Mesendoderm (in vitro differentiated cells): ENCODE measurements around the gene SPATA21. TPM values are rescaled to one million over a fixed set of nuclear protein-coding genes. Genes with fewer than 3 reads are reported as not detected.
"Not testable (repeated sequence)": the region's sequence is repeated elsewhere in the genome, so short reads cannot be mapped to it uniquely, and the experiment has no call there.

Experiments
- DNase-seq: peaks from one replicate; pipeline ENCODE4 v3.0.0; 2013
- H2AK5ac ChIP-seq: 2 replicates; pipeline ENCODE4 v1.6.1; 2013; ENCODE audit warnings: low read length, inconsistent platforms
- H2BK120ac ChIP-seq: 2 replicates; pipeline ENCODE4 v1.6.1; 2013; ENCODE audit warnings: low read depth, mild to moderate bottlenecking, low read length, moderate library complexity, mixed read lengths
- H2BK15ac ChIP-seq: replicated peaks from 2 replicates; pipeline ENCODE4 v1.6.1; 2013; ENCODE audit warnings: low read depth, mild to moderate bottlenecking, moderate library complexity
- H2BK5ac ChIP-seq: 2 replicates; pipeline ENCODE4 v1.6.1; 2013; ENCODE audit warnings: low read length, inconsistent platforms
- H3K18ac ChIP-seq: 2 replicates; pipeline ENCODE4 v1.6.1; 2013; ENCODE audit warnings: mild to moderate bottlenecking, low read length, mixed read lengths
- H3K23ac ChIP-seq: one replicate; pipeline ENCODE4 v1.6.1; 2013; ENCODE audit warnings: low read length
- H3K27ac ChIP-seq: 2 replicates; pipeline ENCODE4 v1.5.1; 2013; ENCODE audit warnings: low read depth, mild to moderate bottlenecking, inconsistent platforms, low read length, moderate library complexity
- H3K27me3 ChIP-seq: 2 replicates; pipeline ENCODE4 v1.6.1; 2013; ENCODE audit warnings: low read length, control low read depth, mild to moderate bottlenecking, inconsistent platforms; ENCODE audit not compliant: insufficient read depth, poor library complexity
- H3K36me3 ChIP-seq: 2 replicates; pipeline ENCODE4 v1.6.1; 2013; ENCODE audit warnings: low read length, inconsistent platforms; ENCODE audit not compliant: control insufficient read depth, insufficient read depth
- H3K4ac ChIP-seq: one replicate; pipeline ENCODE4 v1.6.1; 2013; ENCODE audit warnings: low read depth, mild to moderate bottlenecking, low read length, moderate library complexity
- H3K4me1 ChIP-seq: 2 replicates; pipeline ENCODE4 v1.6.1; 2013; ENCODE audit warnings: low read depth, low read length, inconsistent platforms; ENCODE audit not compliant: control insufficient read depth
- H3K4me2 ChIP-seq: 2 replicates; pipeline ENCODE4 v1.6.1; 2013; ENCODE audit warnings: low read length
- H3K4me3 ChIP-seq: 2 replicates; pipeline ENCODE4 v1.5.1; 2013; ENCODE audit warnings: mild to moderate bottlenecking, low read length
- H3K56ac ChIP-seq: one replicate; pipeline ENCODE4 v1.6.1; 2013; ENCODE audit warnings: low read length
- H3K79me1 ChIP-seq: 2 replicates; pipeline ENCODE4 v1.6.1; 2013; ENCODE audit warnings: low read length, inconsistent platforms
- H3K79me2 ChIP-seq: 2 replicates; pipeline ENCODE4 v1.6.1; 2013; ENCODE audit warnings: mild to moderate bottlenecking, low read length; ENCODE audit not compliant: control insufficient read depth, insufficient read depth
- H3K9ac ChIP-seq: 2 replicates; pipeline ENCODE4 v1.6.1; 2013; ENCODE audit warnings: low read length, inconsistent platforms
- H4K5ac ChIP-seq: one replicate; pipeline ENCODE4 v1.6.1; 2013; ENCODE audit warnings: low read length
- H4K8ac ChIP-seq: one replicate; pipeline ENCODE4 v1.6.1; 2013; ENCODE audit warnings: low read depth, mild to moderate bottlenecking, control low read depth, low read length, moderate library complexity
- WGBS: extraction: QIAGEN DNeasy Blood & Tissue Kit; methylation state at CpG from one replicate; pipeline ENCODE4 v1.1.7; 2013; ENCODE audit warnings: low lambda C conversion rate, missing lambda C conversion rate; ENCODE audit not compliant: insufficient coverage; ENCODE audit errors: extremely low coverage; 5-methylcytosine and 5-hydroxymethylcytosine counted together
- polyA plus RNA-seq, 2 experiments: library from polyadenylated mRNA; stranded (reverse); fragments of 200-250 nt; gene quantifications; one replicate each; pipeline ENCODE4 v1.2.3, GENCODE V29; 2013

Gene SPATA21
- 0.07 TPM for polyA plus RNA-seq (2013, experiment 1 of 2)
- 0.07 TPM for polyA plus RNA-seq (2013, experiment 2 of 2)

GRCh38 chr1:16436946-16437474, at the start of gene SPATA21:
Gene SPATA21 (minus strand): TSS chr1:16437424. CDS start chr1:16431371, 6,053 bp downstream.
- H2BK5ac ChIP-seq = no peak within 1 kb of the TSS
- no peak for DNase-seq
- peaks cover 2% of the 10 kb centered on the region for H3K4me1 ChIP-seq
- no peak within 1 kb of the TSS for H3K9ac ChIP-seq
- H3K79me1 ChIP-seq = peaks cover 2% of the 10 kb centered on the region
- H3K4me3 ChIP-seq = no peak within 1 kb of the TSS
- H2BK120ac ChIP-seq = no peak within 1 kb of the TSS
- WGBS = no CpG with 5 or more reads among the region's 3 CpGs
- H3K27ac ChIP-seq = no peak within 1 kb of the TSS
- no peak within 1 kb of the TSS for H4K5ac ChIP-seq
- H3K23ac ChIP-seq = no peak within 1 kb of the TSS
- H3K18ac ChIP-seq = no peak within 1 kb of the TSS
- H2BK15ac ChIP-seq = no peak within 1 kb of the TSS
- H3K4me2 ChIP-seq = no peak within 1 kb of the TSS
- H3K79me2 ChIP-seq = peaks cover 2% of the 10 kb centered on the region
- H2AK5ac ChIP-seq = no peak within 1 kb of the TSS
- H3K56ac ChIP-seq = no peak within 1 kb of the TSS
- H3K4ac ChIP-seq = no peak within 1 kb of the TSS
- no peaks in the 10 kb centered on the region for H3K36me3 ChIP-seq
- H3K27me3 ChIP-seq = no peaks in the 10 kb centered on the region
- no peak within 1 kb of the TSS for H4K8ac ChIP-seq

- not testable (repeated sequence) for DNase-seq, H3K4me3 ChIP-seq, H3K79me1 ChIP-seq, H3K56ac ChIP-seq, H3K9ac ChIP-seq, H2AK5ac ChIP-seq, H3K23ac ChIP-seq, H3K18ac ChIP-seq, H2BK120ac ChIP-seq, H3K36me3 ChIP-seq, H3K27ac ChIP-seq, H2BK5ac ChIP-seq, H3K4me1 ChIP-seq, H3K4me2 ChIP-seq, H4K5ac ChIP-seq, H3K79me2 ChIP-seq, H3K4ac ChIP-seq, H2BK15ac ChIP-seq, H4K8ac ChIP-seq, H3K27me3 ChIP-seq
Measured at GRCh38 chr1:16487011-16487410, 49.8 kb upstream of the SPATA21 start.

GRCh38 chr1:16486316-16486715, 49.1 kb upstream of the SPATA21 start:
- H3K56ac ChIP-seq, H3K27me3 ChIP-seq, H3K79me2 ChIP-seq, H2AK5ac ChIP-seq, H3K23ac ChIP-seq, H3K36me3 ChIP-seq, H2BK5ac ChIP-seq, H2BK120ac ChIP-seq, H2BK15ac ChIP-seq, H3K27ac ChIP-seq, H3K4ac ChIP-seq, H3K4me2 ChIP-seq, H3K18ac ChIP-seq, H4K5ac ChIP-seq, H4K8ac ChIP-seq, H3K4me3 ChIP-seq, DNase-seq, H3K9ac ChIP-seq, H3K4me1 ChIP-seq, H3K79me1 ChIP-seq: not testable (repeated sequence)
- WGBS = no CpG with 5 or more reads among the region's 8 CpGs

GRCh38 chr1:16484931-16485330, 47.7 kb upstream of the SPATA21 start:
- Histone ChIP-seq H3K79me1 (no peaks in the 10 kb centered on the region), H3K9ac (no peak overlapping the region), H3K56ac (no peak overlapping the region), H3K4me3 (no peak overlapping the region), H3K4ac (no peak overlapping the region), H4K8ac (no peak overlapping the region), H3K36me3 (peaks cover 2% of the 10 kb centered on the region), H2BK5ac (no peak overlapping the region), H3K79me2 (no peaks in the 10 kb centered on the region), H3K23ac (no peak overlapping the region), H3K4me2 (no peak overlapping the region), H4K5ac (no peak overlapping the region), H3K27ac (no peak overlapping the region), H2BK120ac (no peak overlapping the region), H3K18ac (no peak overlapping the region), H3K27me3 (no peaks in the 10 kb centered on the region), H2AK5ac (no peak overlapping the region), H2BK15ac (no peak overlapping the region), H3K4me1 (no peaks in the 10 kb centered on the region)
- whole genome bisulfite sequencing = no CpG with 5 or more reads among the region's 6 CpGs
- no peak for DNase-seq

GRCh38 chr1:16484501-16484835, 47.2 kb upstream of the SPATA21 start:
- no peak overlapping the region for H4K8ac ChIP-seq
- no peak overlapping the region for H2BK120ac ChIP-seq
- no peak overlapping the region for H3K4me2 ChIP-seq
- H2BK15ac ChIP-seq = no peak overlapping the region
- H3K79me1 ChIP-seq = no peaks in the 10 kb centered on the region
- no peaks in the 10 kb centered on the region for H3K79me2 ChIP-seq
- DNase-seq = no peak
- H3K23ac ChIP-seq = no peak overlapping the region
- H4K5ac ChIP-seq = no peak overlapping the region
- H3K56ac ChIP-seq = no peak overlapping the region
- no peak overlapping the region for H2BK5ac ChIP-seq
- no peak overlapping the region for H3K4me3 ChIP-seq
- no peak overlapping the region for H3K27ac ChIP-seq
- no peaks in the 10 kb centered on the region for H3K4me1 ChIP-seq
- no CpG with 5 or more reads among the region's 8 CpGs for WGBS
- H3K36me3 ChIP-seq = peaks cover 2% of the 10 kb centered on the region
- H3K9ac ChIP-seq = no peak overlapping the region
- no peak overlapping the region for H2AK5ac ChIP-seq
- no peak overlapping the region for H3K4ac ChIP-seq
- H3K18ac ChIP-seq = no peak overlapping the region
- H3K27me3 ChIP-seq = no peaks in the 10 kb centered on the region
